GM12875 (cell line): ENCODE measurements around the gene LINC00305.

ENCODE experiments used
- H3K4me3 ChIP-seq: one replicate; pipeline ENCODE4 v1.5.1; 2011; ENCODE audit warnings: low read depth, low read length, control low read depth
- TF ChIP-seq, protein P1 (sequence below): IDR thresholded peaks from 2 replicates; pipeline ENCODE4 v1.5.1; 2011; ENCODE audit warnings: low read depth, mild to moderate bottlenecking, control low read depth, inconsistent platforms, low read length, moderate library complexity, borderline replicate concordance; ENCODE audit not compliant: insufficient read depth

Gene LINC00305

GRCh38 chr18:64100116-64100922, 48.6 kb downstream of the LINC00305 start:
- no peak overlapping the region for H3K4me3 ChIP-seq
- TF ChIP-seq, protein P1, sequence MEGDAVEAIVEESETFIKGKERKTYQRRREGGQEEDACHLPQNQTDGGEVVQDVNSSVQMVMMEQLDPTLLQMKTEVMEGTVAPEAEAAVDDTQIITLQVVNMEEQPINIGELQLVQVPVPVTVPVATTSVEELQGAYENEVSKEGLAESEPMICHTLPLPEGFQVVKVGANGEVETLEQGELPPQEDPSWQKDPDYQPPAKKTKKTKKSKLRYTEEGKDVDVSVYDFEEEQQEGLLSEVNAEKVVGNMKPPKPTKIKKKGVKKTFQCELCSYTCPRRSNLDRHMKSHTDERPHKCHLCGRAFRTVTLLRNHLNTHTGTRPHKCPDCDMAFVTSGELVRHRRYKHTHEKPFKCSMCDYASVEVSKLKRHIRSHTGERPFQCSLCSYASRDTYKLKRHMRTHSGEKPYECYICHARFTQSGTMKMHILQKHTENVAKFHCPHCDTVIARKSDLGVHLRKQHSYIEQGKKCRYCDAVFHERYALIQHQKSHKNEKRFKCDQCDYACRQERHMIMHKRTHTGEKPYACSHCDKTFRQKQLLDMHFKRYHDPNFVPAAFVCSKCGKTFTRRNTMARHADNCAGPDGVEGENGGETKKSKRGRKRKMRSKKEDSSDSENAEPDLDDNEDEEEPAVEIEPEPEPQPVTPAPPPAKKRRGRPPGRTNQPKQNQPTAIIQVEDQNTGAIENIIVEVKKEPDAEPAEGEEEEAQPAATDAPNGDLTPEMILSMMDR, result no peak

DNA sequence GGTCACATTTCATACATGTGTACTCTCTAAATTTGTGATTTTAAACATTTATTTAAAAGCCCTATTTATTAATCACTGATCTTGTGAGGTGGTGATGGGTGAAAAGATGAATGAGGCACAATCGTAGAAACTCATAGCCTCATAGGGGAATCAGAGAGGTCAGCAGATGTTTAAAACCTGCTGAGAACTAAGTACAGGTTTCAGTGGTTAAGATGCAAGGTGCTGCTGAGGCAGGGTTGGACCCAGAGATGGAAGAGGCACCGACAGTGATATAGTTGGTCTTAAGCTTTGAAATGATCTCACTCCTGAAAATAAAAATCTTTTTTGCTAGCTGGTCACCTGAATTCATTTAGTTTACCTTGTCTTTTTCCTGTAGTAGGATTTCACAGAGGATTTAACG, 49.6 kb downstream of the LINC00305 start:
- TF ChIP-seq, protein P1, result no peak

DNA sequence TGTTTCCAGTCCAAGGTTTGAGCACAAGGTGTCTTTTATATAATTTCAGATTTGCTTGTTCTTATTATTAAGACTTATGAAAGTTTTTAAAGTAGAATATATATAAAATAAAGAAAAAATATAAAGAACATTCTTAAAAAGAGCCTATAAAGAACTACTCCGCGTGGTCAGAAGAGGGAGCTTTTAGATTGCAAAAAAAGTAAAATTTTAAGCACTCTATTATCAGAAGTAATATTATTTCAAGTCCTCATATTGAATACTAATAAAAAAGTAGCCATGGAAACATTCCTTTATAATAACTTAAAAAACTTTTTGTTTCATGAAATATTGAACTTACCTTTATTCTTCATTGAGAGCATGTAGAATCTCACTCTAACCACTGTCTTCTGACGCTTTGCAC, 51.4 kb downstream of the LINC00305 start:
- no peak overlapping the region for H3K4me3 ChIP-seq
- TF ChIP-seq, protein P1, result no peak

More for the DNA sequence above, 49.6 kb downstream of the LINC00305 start:
- no peak overlapping the region for H3K4me3 ChIP-seq

- no peak overlapping the region for H3K4me3 ChIP-seq
- TF ChIP-seq, protein P1, result no peak
Measured at GRCh38 chr18:64095056-64095455, 53.8 kb downstream of the LINC00305 start.

GRCh38 chr18:64094210-64094609, 54.7 kb downstream of the LINC00305 start:
- TF ChIP-seq, protein P1, result no peak
- no peak overlapping the region for H3K4me3 ChIP-seq

GRCh38 chr18:64091526-64091925, 57.4 kb downstream of the LINC00305 start:
- TF ChIP-seq, protein P1, result no peak
- H3K4me3 ChIP-seq, result no peak overlapping the region

- TF ChIP-seq, protein P1, result no peak
- no peak overlapping the region for H3K4me3 ChIP-seq
Measured at GRCh38 chr18:64090876-64091275, 58.0 kb downstream of the LINC00305 start.
